GM18873 (cell line): ENCODE measurements around the gene NCF2.
"Not testable (repeated sequence)": the region's sequence is repeated elsewhere in the genome, so short reads cannot be mapped to it uniquely, and the experiment has no call there.

Source experiments
- ATAC-seq: cut with Tn5 transposase; IDR thresholded peaks from one replicate; pipeline ENCODE4 v1.9.1; 2021; ENCODE audit warnings: mild to moderate bottlenecking, moderate library complexity, moderate number of reproducible peaks; ENCODE audit not compliant: unreplicated experiment, low FRiP score

Gene NCF2

DNA sequence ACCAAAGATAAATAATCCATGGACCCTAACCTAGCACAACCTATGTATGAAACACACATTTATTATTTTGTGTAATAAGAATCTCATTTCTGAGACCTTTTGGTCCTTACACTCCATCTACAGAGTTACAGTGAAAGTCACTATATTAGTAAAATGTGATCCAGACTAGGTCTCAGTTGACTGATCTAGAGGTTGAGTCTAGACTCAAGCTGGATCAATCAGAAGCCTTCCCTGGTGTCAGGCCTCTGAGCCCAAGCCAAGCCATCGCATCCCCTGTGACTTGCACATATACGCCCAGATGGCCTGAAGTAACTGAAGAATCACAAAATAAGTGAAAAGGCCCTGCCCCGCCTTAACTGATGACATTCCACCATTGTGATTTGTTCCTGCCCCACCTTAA lies 22.7 kb upstream of the NCF2 start:
- ATAC-seq: not testable (repeated sequence)

GRCh38 chr1:183612407-183612806 lies 22.1 kb upstream of the NCF2 start:
- ATAC-seq: no peak

DNA sequence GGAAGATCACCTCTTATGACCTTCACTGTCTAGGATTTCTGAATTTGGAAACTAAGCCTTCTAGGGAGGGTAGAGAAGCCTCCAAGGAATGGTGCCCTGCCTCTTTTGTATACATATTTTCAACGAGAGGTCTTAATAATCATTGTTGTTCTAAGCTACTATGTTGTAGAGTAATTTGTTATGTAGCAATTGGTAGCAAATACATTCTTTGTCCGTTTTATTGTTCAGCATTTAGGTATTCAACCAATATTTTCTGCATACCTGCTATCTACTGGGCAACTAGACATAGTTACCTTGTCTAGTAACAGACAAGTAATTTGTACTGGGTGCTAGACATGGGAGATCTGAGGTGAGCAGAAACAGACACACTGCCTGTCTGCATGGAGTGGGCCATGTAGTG lies 20.8 kb upstream of the NCF2 start:
- no peak for ATAC-seq

GRCh38 chr1:183609759-183610452 lies 19.6 kb upstream of the NCF2 start:
- ATAC-seq: no peak

- no peak for ATAC-seq
Observed at GRCh38 chr1:183609313-183609712, 19.1 kb upstream of the NCF2 start.

DNA sequence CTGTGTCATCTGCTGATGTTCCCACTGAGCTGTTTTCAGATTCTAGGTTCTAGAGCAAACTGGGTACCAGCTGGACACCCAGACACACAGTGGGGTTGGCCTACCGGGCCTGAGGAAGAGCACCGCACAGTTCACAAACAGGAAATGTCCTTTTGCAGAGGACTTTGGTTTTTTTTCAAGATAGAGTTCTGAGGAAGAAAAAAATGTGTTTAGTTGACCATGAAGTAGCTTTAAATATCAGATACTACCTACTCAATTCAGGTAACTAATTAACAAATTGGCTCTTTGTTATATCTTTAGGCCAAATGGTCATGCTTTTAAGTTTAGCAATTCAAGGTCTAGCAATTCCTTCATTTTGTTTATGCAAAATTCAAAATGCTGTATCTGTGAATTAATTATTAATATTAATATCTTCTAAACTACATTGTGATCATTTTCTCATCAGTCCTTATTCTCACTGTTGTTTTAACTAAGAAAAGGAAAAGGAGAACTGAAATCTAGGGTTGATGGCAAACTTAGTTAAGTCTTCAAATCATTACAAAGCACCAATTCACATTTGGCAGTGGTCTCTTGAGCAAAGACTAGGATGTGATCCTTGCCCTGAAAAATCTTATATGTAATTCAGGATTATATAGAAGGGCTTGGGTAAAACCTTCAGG lies 17.2 kb upstream of the NCF2 start:
- ATAC-seq: no peak

GRCh38 chr1:183605904-183606303 lies 15.6 kb upstream of the NCF2 start:
- ATAC-seq: no peak

GRCh38 chr1:183604815-183605214 lies 14.6 kb upstream of the NCF2 start:
- no peak for ATAC-seq

DNA sequence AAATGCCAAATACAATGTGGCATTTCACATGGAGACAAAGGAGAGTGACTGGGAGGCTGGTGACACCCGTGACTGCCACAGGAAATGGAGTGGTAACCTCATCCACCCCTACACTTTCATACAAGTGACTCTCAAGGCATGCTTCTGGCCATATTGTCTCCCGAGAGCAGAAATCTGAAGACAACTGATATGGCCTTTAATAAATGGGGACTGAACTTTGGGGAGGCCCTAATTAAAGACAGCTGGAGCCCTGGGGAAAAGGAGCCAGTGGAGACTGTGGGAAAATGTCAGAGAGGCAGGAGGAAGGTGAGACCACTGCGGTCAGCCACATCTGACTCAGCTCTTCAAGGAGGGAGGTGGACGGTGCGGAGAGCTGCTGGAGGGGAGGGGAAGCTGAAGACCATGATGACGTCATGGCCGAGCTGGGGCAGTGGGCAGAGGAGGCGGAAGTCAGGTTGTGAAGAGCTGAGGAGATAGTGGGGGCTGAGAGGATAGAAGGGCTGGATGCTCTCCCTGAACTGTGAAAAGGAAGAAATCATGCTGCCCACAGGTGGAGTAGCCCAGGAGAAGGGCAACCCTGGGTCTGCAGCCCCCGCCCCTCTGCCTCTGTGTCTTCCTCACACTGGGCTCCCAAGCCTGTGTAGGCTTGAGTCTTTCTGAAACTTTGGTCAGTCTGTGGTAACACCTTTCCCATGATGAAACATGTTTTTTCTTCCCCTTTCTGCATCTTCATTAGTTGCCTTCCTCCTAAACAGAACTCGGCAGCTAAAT lies 14.0 kb upstream of the NCF2 start:
- ATAC-seq: no peak

DNA sequence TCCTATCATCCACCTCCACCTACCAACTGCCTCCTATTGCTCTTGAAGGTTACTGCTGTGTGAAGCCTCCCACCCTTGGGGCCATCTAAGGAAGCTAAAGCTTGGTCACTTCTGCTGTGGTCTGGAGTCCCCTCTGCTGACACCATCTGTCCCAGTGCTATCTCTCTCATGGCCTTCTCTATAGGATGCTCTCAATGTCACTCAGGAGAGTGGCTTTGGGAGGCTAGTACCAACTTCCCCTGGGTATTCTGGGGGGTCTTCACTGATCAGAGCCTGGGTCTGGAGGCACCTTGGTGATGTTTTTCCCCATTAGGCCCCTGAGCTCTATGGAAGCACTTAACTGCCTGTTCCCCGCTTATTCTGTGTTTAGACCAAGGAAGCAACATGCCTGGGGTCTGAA lies 12.3 kb upstream of the NCF2 start:
- no peak for ATAC-seq

- no peak for ATAC-seq
Observed at GRCh38 chr1:183600634-183601033, 10.4 kb upstream of the NCF2 start.

DNA sequence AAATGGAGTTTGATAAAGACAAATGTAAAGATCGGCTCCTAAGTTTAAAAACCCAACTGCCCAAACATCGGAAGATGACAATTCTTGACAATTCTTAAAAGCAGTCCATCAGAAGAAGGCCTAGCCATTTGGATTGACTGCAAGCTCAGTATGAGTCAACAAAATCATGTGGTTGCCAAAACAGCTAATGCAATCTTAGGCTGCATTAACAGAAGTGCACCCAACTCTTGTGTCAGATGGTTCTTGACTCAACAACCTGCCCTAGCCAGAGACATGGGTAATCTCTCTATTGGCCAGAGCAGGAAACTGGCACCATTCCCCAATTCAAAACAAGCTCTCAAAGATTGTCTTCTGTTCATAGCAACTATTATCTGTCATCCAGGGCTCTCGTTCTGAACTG lies 9.9 kb upstream of the NCF2 start:
- ATAC-seq: no peak

- ATAC-seq: peak; percentile 58
Observed at GRCh38 chr1:183598386-183598785, 8.1 kb upstream of the NCF2 start.

GRCh38 chr1:183597656-183598347 lies 7.5 kb upstream of the NCF2 start:
- no peak for ATAC-seq

- ATAC-seq: no peak
Observed at GRCh38 chr1:183596500-183596899, 6.2 kb upstream of the NCF2 start.

GRCh38 chr1:183595537-183595936 lies 5.3 kb upstream of the NCF2 start:
- ATAC-seq: no peak

DNA sequence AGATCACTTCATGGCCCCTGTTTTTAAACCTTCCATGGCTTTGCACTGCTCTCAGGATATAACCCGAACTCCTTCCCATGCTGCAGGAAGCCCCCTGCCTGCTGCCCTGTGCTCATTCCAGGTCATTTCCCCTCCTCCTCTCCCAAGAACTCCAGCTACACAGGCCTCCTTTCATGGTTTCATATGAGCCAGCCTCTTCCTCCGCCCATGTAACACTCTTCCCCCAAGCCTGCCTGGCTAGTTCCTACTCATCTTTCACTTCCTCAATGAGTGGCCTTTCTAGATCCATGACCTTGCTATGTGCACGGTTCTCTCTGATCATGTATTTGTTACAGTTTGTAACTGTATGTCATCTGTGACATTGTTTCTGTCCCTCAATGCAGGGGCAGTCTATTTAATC lies 3.1 kb upstream of the NCF2 start:
- peak; percentile 42 for ATAC-seq

- ATAC-seq: no peak
Observed at GRCh38 chr1:183592733-183593132, 2.5 kb upstream of the NCF2 start.

GRCh38 chr1:183589874-183590243 lies 400 bp downstream of the NCF2 start:
- peak; percentile 26 for ATAC-seq

DNA sequence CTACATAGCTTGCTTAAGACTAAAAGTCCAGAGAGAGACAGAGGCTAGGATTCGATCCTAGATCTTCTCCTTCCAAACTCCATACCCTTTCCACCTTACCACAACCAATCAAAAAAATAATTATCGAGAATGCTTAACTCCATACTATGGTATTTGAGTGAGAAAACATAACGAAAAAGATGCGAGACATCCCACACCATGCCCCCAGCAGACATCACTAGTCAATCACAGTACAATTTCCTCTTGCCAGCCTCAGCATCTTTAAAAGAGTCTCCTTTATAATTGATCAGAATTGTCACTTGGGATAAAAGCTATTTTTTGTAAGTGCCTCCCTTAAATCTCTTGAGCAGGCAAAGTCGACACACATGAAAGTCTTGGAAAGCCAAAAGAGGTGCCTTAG lies 875 bp downstream of the NCF2 start:
- no peak for ATAC-seq

GRCh38 chr1:183588827-183589226 lies 1.4 kb downstream of the NCF2 start:
- no peak for ATAC-seq
